Muscle of leg (tissue), 11 donors: ENCODE results near the gene SIRPB2. TPM values are rescaled to one million over a fixed set of nuclear protein-coding genes. Genes with fewer than 3 reads are reported as not detected.
A peak's percentile ranks its signal among the peaks of the same experiment; 100 is the strongest.

Experiments
- DNase-seq: peaks from one replicate; pipeline ENCODE4 v3.0.0; 2013
- H3K27ac ChIP-seq: one replicate; pipeline ENCODE4 v1.5.1; 2013; ENCODE audit warnings: mild to moderate bottlenecking, low read length, control low read depth
- H3K27me3 ChIP-seq: one replicate; pipeline ENCODE4 v1.6.1; 2013; ENCODE audit warnings: low read length; ENCODE audit not compliant: control insufficient read depth, insufficient read depth
- H3K36me3 ChIP-seq: one replicate; pipeline ENCODE4 v1.6.1; 2013; ENCODE audit warnings: low read length; ENCODE audit not compliant: control insufficient read depth, insufficient read depth
- H3K4me1 ChIP-seq: one replicate; pipeline ENCODE4 v1.6.1; 2013; ENCODE audit warnings: low read length; ENCODE audit not compliant: control insufficient read depth, insufficient read depth
- H3K4me3 ChIP-seq: one replicate; pipeline ENCODE4 v1.5.1; 2013; ENCODE audit warnings: low read length, control low read depth
- H3K9me3 ChIP-seq: replicated peaks from 2 replicates; pipeline ENCODE4 v1.6.1; 2013; ENCODE audit warnings: low read depth, low read length; ENCODE audit not compliant: control insufficient read depth
- WGBS: methylation state at CpG from one replicate; pipeline ENCODE4 v1.1.5; 2013; ENCODE audit warnings: missing lambda C conversion rate; ENCODE audit not compliant: insufficient coverage; 5-methylcytosine and 5-hydroxymethylcytosine counted together
- polyA plus RNA-seq, 8 donors: library from polyadenylated mRNA; unstranded; fragments of 120-200 nt; gene quantifications; one replicate each; pipeline versions ENCODE4 v1.2.1 to v1.2.3, GENCODE V29; 2013; ENCODE audit warnings: inconsistent platforms in 1 of 8, low replicate concordance in 1 of 8; ENCODE audit not compliant: insufficient read length in 8 of 8, insufficient read depth in 1 of 8
- total RNA-seq: library from RNA; stranded (reverse); fragments of 120-200 nt; gene quantifications from one replicate; pipeline ENCODE4 v1.2.4, GENCODE V29; 2013

The SIRPB2 gene
- total and polyA plus RNA-seq, 9 donors = 0.84 to 2.4 (median 1.4) TPM

- peak within 1 kb of the TSS; percentile 72 for H3K27ac ChIP-seq
- no peaks in the 10 kb centered on the region for H3K9me3 ChIP-seq
- H3K27me3 ChIP-seq = no peaks in the 10 kb centered on the region
- under 1% methylated on average over 104 of the region's 104 CpGs for WGBS
- H3K4me1 ChIP-seq = peaks cover 15% of the 10 kb centered on the region
- peaks cover 18% of the 10 kb centered on the region for H3K36me3 ChIP-seq
- DNase-seq = peak; percentile 98
- H3K4me3 ChIP-seq = peak within 1 kb of the TSS; percentile 90
Measured at GRCh38 chr20:1466211-1467081, 24.8 kb downstream of the SIRPB2 start, which contains the start of gene NSFL1C. Gene NSFL1C (minus strand): TSS chr20:1466849. CDS start chr20:1466824, 25 bp downstream.

DNA sequence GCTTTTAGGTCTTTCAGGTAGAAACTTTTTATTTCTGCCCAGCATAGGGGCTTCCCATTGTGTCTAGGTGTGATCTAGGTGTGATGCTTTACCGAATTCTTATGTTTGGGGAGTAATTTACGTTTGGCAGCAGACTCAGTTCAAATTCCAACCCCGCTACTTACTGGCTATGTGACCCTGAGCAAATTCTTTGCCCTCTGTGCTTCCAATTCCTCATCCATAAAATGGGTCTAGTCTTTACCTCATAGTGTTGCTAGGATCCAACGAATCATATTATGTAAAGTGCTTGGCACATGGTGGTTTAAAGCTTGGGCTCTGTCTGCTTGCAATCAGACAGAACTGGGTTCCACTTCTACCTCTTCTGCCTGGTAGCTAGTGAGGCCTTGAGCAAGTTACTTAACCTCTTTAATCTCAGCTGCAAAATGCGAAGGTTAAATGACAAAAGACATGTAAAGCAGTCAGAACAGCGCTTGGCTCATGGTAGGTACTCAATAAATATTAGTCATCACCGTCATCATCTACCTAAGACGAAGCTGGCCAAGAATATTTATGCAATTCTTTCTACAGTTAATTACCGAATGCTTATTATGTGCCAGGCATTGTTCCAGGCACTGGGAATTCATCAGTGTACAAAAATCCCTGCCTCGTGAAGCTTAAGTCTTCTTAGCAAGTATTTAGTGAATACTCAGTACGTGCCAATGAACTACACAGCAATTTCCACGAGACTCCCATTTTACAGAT is 25.6 kb downstream of the SIRPB2 start:
- WGBS = 40% methylated on average over 5 of the region's 12 CpGs
- no peaks in the 10 kb centered on the region for H3K27me3 ChIP-seq
- DNase-seq = no peak
- no peaks in the 10 kb centered on the region for H3K9me3 ChIP-seq
- peaks cover 26% of the 10 kb centered on the region for H3K36me3 ChIP-seq
- peak overlapping the region; percentile 72 for H3K27ac ChIP-seq
- peak overlapping the region; percentile 90 for H3K4me3 ChIP-seq
- peaks cover 15% of the 10 kb centered on the region for H3K4me1 ChIP-seq

- no peak overlapping the region for H3K4me3 ChIP-seq
- no peaks in the 10 kb centered on the region for H3K9me3 ChIP-seq
- H3K4me1 ChIP-seq = peaks cover 13% of the 10 kb centered on the region
- peaks cover 41% of the 10 kb centered on the region for H3K36me3 ChIP-seq
- H3K27ac ChIP-seq = no peak overlapping the region
- no peaks in the 10 kb centered on the region for H3K27me3 ChIP-seq
- DNase-seq = no peak
- WGBS = 89% methylated on average over 3 of the region's 9 CpGs
Measured at GRCh38 chr20:1463971-1464570, 27.1 kb downstream of the SIRPB2 start.

GRCh38 chr20:1462834-1463233 is 28.4 kb downstream of the SIRPB2 start:
- peaks cover 13% of the 10 kb centered on the region for H3K4me1 ChIP-seq

GRCh38 chr20:1462001-1462400 is 29.2 kb downstream of the SIRPB2 start:
- no peak for DNase-seq
- H3K4me3 ChIP-seq = no peak overlapping the region
- H3K27me3 ChIP-seq = no peaks in the 10 kb centered on the region
- H3K9me3 ChIP-seq = no peaks in the 10 kb centered on the region
- 100% methylated on average over 1 of the region's 3 CpGs for WGBS
- H3K36me3 ChIP-seq = peaks cover 53% of the 10 kb centered on the region
- H3K4me1 ChIP-seq = peaks cover 9% of the 10 kb centered on the region
- no peak overlapping the region for H3K27ac ChIP-seq

More at GRCh38 chr20:1462834-1463233, 28.4 kb downstream of the SIRPB2 start:
- 73% methylated on average over 2 of the region's 3 CpGs for WGBS
- no peak overlapping the region for H3K27ac ChIP-seq
- peaks cover 48% of the 10 kb centered on the region for H3K36me3 ChIP-seq
- H3K27me3 ChIP-seq = no peaks in the 10 kb centered on the region
- no peaks in the 10 kb centered on the region for H3K9me3 ChIP-seq
- H3K4me3 ChIP-seq = no peak overlapping the region
- DNase-seq = no peak

- WGBS = no CpG with 5 or more reads among the region's 2 CpGs
- Histone ChIP-seq H3K4me3 (no peak overlapping the region), H3K27ac (no peak overlapping the region), H3K4me1 (peaks cover 2% of the 10 kb centered on the region), H3K9me3 (no peaks in the 10 kb centered on the region), H3K27me3 (no peaks in the 10 kb centered on the region), H3K36me3 (peaks cover 65% of the 10 kb centered on the region)
- no peak for DNase-seq
Measured at GRCh38 chr20:1460275-1460674, 30.9 kb downstream of the SIRPB2 start.

DNA sequence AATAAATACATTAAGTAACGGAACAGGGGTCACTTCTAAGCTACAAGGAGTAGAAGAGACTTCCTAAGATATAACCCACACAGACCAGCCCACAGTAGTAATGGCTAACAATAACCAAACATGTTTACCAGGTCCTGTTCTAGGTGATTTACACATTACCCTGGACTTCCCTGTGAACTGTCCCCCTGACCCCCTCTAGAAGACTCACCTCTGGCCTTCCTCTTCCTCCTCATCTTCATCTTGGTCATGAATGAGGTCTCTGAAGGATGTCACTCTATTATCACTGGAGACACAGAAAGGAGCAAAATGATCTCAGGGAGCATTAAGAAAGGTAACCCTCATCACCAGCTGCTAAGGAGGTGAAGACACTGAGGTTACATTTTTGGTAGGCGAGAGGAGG is 33.2 kb downstream of the SIRPB2 start:
- H3K36me3 ChIP-seq = peaks cover 72% of the 10 kb centered on the region
- H3K27ac ChIP-seq = no peak overlapping the region
- no peak overlapping the region for H3K4me3 ChIP-seq
- DNase-seq = no peak
- H3K27me3 ChIP-seq = no peaks in the 10 kb centered on the region
- WGBS = no CpG with 5 or more reads among the region's 2 CpGs
- no peaks in the 10 kb centered on the region for H3K4me1 ChIP-seq
- H3K9me3 ChIP-seq = peaks cover under 1% of the 10 kb centered on the region

GRCh38 chr20:1456300-1456699 is 34.9 kb downstream of the SIRPB2 start:
- Histone ChIP-seq H3K36me3 (peaks cover 83% of the 10 kb centered on the region), H3K27me3 (no peaks in the 10 kb centered on the region), H3K27ac (no peak overlapping the region), H3K4me1 (no peaks in the 10 kb centered on the region), H3K4me3 (no peak overlapping the region), H3K9me3 (peaks cover 17% of the 10 kb centered on the region)
- WGBS = 83% methylated on average over 1 of the region's 5 CpGs
- no peak for DNase-seq

GRCh38 chr20:1450926-1451491 is 40.2 kb downstream of the SIRPB2 start:
- peaks cover 12% of the 10 kb centered on the region for H3K4me1 ChIP-seq
- H3K9me3 ChIP-seq = peaks cover 28% of the 10 kb centered on the region
- H3K4me3 ChIP-seq = no peak overlapping the region
- H3K36me3 ChIP-seq = peaks cover 88% of the 10 kb centered on the region
- H3K27ac ChIP-seq = no peak overlapping the region
- no peak for DNase-seq
- no peaks in the 10 kb centered on the region for H3K27me3 ChIP-seq

DNA sequence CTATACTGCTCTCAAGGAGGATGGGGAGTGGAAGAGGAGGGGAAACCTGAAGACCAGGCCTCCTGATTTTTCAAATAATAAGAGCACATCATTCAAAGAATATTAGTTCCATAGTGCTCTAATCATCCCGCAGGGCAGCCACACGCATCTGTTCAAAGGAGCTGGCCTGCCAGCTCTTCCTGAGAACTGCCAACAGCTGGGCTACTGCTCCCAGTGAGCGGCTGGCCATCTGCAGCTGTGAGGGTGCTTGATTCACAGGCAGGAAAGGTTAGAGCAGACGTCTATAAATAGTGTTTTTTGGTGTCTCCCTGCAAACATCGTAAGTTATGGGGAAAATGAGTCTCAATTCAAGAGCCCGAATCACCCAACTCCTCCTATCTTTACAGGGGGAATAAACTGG is 41.9 kb downstream of the SIRPB2 start:
- Histone ChIP-seq H3K4me1 (peaks cover 12% of the 10 kb centered on the region), H3K27ac (no peak overlapping the region), H3K9me3 (peaks cover 28% of the 10 kb centered on the region), H3K27me3 (no peaks in the 10 kb centered on the region), H3K36me3 (peaks cover 90% of the 10 kb centered on the region), H3K4me3 (no peak overlapping the region)
- peak; percentile 46 for DNase-seq
- WGBS = 82% methylated on average over 3 of the region's 6 CpGs
